ENCODE data around the gene STXBP1.

- TF ChIP-seq CTCF (conservative IDR thresholded peaks at IDR 0.05; ENCODE audit: low read depth, low read length) (no peak), EZH2 (IDR thresholded peaks at IDR 0.05; ENCODE audit: borderline replicate concordance, low read depth, low read length, poor library complexity, severe bottlenecking) (no peak)
Measured at GRCh38 chr9:127575875-127576778, 36.0 kb upstream of the STXBP1 start.
